ENCODE results near the gene RTN4.

RTN4 gene

DNA sequence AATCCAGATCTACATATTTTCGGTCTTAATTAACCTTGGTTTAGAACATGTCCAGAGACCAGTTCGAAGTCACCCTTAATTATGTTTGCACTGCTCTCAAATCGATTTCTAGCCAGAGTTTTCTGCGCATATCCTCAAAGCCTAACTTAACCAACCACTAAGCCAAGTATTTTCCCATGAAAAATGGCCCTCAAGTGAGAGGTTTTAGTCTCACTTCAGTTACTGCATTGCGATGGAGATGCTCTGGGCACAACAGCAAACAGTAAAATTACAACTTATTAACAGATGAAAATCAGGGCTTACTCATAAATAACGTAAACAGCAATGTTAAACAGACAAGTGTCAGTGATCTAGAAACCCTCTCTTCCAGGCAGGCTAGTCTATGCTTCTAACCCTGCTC, 4.5 kb downstream of the RTN4 start:
- no peak for DNase-seq (ENCODE audit: extremely low read depth, low read depth)
- TF ChIP-seq CTCF (IDR thresholded peaks at IDR 0.05; ENCODE audit: low read depth, low read length) = no peak

GRCh38 chr2:55043841-55044240, 6.4 kb downstream of the RTN4 start:
- DNase-seq (ENCODE audit: extremely low read depth, low read depth) = no peak
- no peak for TF ChIP-seq CTCF (IDR thresholded peaks at IDR 0.05; ENCODE audit: low read depth, low read length)

DNA sequence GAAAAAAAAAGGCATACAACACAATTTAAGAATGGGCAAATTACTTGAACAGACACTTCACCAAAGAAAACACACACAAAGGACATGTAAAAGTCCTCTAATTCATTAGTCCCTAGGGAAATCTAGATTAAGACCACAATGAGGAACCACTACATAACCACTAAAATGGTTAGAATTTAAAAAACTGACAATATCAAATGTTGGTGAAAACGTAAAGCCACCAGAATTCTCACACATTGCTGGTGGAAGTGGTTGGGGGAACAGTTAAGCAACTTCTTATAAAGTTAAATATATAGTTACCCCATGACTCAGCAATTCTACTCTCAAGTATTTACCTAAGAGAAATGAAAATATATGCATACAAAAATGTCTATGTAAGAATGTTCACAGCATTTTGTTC, 11.8 kb downstream of the RTN4 start:
- no peak for DNase-seq (ENCODE audit: extremely low read depth, low read depth)
- no peak for TF ChIP-seq CTCF (IDR thresholded peaks at IDR 0.05; ENCODE audit: low read depth, low read length)

DNA sequence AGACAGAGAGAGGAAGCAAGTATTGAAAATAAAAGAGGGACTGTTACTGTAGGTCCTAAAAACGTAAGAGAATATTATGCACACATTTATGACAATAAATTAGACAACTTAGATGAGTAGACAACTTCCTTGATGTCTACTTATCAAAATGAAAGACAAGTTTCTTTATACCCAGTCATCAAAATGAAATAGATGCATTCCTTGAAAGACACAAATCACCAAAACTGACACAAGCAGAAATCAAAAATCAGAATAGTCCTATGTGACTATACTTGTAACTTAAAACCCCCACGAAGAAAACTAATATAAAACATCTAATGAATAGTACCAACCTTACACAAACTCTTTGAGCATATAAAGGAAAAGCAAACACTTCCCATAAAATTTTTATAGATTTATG, 14.5 kb downstream of the RTN4 start:
- TF ChIP-seq CTCF (IDR thresholded peaks at IDR 0.05; ENCODE audit: low read depth, low read length) = no peak
- no peak for DNase-seq (ENCODE audit: extremely low read depth, low read depth)

DNA sequence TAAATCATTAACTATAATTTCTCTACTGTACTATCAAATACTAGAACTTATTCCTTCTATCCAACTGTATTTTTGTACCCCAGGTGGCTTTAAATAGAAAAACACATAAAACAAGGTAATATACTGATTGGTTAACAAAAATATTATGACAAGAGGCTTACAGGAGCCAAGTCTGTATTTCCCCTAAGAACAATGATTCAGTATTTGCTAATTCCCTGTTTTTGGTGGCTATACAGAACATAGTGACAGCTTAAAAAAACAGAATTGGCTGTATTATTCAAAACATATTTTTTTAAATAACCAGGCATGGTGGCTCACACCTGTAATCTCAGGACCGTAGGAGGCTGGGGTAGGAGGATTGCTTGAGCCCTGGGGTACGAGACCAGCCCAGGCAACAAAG, 16.3 kb downstream of the RTN4 start:
- no peak for TF ChIP-seq CTCF (IDR thresholded peaks at IDR 0.05; ENCODE audit: low read depth, low read length)

DNA sequence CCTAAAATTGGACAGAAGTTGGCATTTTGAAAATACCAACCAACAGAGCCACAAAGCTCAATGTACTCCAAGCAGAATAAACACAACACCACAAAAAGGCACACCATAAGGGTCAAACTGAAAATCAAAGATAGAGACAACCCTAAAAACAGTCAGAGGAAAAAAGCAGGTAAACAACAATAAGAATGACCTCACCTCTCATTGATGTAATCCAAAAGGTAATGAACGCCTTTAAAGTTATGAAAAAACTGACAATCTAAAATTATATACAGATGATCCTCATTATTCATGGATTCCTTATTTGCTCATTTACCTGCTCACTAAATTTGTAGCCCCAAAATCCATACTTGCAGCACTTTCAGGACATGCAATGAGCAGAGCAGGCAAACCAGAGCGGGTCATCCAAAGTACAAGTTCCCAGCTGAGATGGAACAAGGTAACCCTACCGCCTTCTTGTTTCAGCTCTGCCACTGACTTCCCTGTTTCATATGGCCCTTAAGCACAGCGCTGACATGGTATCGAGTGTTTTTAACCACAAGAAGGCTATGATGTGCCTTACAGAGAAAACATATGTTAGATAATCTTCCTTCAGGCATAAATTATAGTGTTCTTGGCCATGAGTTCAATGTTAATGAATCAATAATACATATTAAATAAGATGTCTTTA, 17.0 kb downstream of the RTN4 start:
- TF ChIP-seq CTCF (IDR thresholded peaks at IDR 0.05; ENCODE audit: low read depth, low read length) = no peak
- no peak for DNase-seq (ENCODE audit: extremely low read depth, low read depth)

More for the DNA sequence above, 16.3 kb downstream of the RTN4 start:
- DNase-seq (ENCODE audit: extremely low read depth, low read depth) = no peak

GRCh38 chr2:55031505-55031904, 18.7 kb downstream of the RTN4 start:
- no peak for TF ChIP-seq CTCF (IDR thresholded peaks at IDR 0.05; ENCODE audit: low read depth, low read length)
- no peak for DNase-seq (ENCODE audit: extremely low read depth, low read depth)
